ENCODE results near the gene PPP1CA.

DNA sequence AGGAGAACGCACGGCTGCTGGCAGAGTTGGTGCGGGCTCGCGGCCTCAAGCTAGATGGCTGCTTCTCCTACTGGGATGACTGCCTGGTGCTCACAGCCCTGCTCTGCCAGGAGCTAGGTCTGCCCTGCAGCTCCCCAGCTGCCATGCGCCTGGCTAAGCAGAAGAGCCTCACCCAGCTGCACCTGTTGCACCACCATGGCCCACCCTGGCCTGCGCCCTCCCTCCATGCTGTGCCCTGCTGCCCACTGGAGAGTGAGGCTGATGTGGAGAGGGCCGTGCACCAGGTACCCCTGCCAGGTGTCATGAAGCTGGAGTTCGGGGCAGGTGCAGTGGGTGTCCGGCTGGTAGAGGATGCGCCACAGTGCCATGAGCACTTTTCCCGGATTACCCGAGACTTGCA is 21.8 kb upstream of the PPP1CA start:
- TF ChIP-seq, protein P1, sequence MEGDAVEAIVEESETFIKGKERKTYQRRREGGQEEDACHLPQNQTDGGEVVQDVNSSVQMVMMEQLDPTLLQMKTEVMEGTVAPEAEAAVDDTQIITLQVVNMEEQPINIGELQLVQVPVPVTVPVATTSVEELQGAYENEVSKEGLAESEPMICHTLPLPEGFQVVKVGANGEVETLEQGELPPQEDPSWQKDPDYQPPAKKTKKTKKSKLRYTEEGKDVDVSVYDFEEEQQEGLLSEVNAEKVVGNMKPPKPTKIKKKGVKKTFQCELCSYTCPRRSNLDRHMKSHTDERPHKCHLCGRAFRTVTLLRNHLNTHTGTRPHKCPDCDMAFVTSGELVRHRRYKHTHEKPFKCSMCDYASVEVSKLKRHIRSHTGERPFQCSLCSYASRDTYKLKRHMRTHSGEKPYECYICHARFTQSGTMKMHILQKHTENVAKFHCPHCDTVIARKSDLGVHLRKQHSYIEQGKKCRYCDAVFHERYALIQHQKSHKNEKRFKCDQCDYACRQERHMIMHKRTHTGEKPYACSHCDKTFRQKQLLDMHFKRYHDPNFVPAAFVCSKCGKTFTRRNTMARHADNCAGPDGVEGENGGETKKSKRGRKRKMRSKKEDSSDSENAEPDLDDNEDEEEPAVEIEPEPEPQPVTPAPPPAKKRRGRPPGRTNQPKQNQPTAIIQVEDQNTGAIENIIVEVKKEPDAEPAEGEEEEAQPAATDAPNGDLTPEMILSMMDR (IDR thresholded peaks at IDR 0.05), result no peak
- TF ChIP-seq POLR2A (IDR thresholded peaks at IDR 0.05), result no peak
